ENCODE results near the gene ABHD15.

Gene ABHD15

GRCh38 chr17:29588562-29589411, 21.9 kb upstream of the ABHD15 start:
- no peak for DNase-seq (ENCODE audit: extremely low spot score)
- ChIA-PET CTCF (interaction anchor here (0.6 to 1.2 kb wide), 5 partner anchors 9 to 861 kb away, joined by 3 to 4 read pairs (median 3); partner anchors contain the start of gene ABHD15), POLR2A (interaction anchor here (1.4 to 2.3 kb wide), 3 partner anchors 19 to 34 kb away, joined by 7 to 8 read pairs (median 7); partner anchors contain the start of genes ABHD15, CORO6 and TP53I13)
- TF ChIP-seq NFRKB (IDR thresholded peaks at IDR 0.05) (no peak), SP1 (IDR thresholded peaks at IDR 0.05) (no peak), L3MBTL2 (conservative IDR thresholded peaks at IDR 0.05) (no peak), PKNOX1 (IDR thresholded peaks at IDR 0.05) (no peak)

- CTCF ChIA-PET: interaction anchor here (0.7 to 1.2 kb wide), 5 partner anchors 9 to 218 kb away, joined by 3 to 4 read pairs (median 3); partner anchors contain the start of gene ABHD15
- DNase-seq (ENCODE audit: extremely low spot score): no peak
- POLR2A ChIA-PET: interaction anchor here (1.4 to 2.3 kb wide), 3 partner anchors 18 to 35 kb away, joined by 7 to 8 read pairs (median 7); partner anchors contain the start of genes ABHD15, CORO6 and TP53I13
- TF ChIP-seq TARDBP (IDR thresholded peaks at IDR 0.05) (no peak), ZNF384 (IDR thresholded peaks at IDR 0.05) (no peak), HDGF (IDR thresholded peaks at IDR 0.05; ENCODE audit: borderline replicate concordance) (no peak), FOXK2 (IDR thresholded peaks at IDR 0.05) (no peak), LEF1 (IDR thresholded peaks at IDR 0.05; ENCODE audit: borderline replicate concordance) (no peak), FOXA1 (IDR thresholded peaks at IDR 0.05) (no peak), L3MBTL2 (conservative IDR thresholded peaks at IDR 0.05) (no peak), NFRKB (IDR thresholded peaks at IDR 0.05) (no peak)
Measured at GRCh38 chr17:29588017-29588561, 21.3 kb upstream of the ABHD15 start.

GRCh38 chr17:29587591-29587990, 20.8 kb upstream of the ABHD15 start:
- TF ChIP-seq CTBP1 (IDR thresholded peaks at IDR 0.05; ENCODE audit: borderline replicate concordance) (no peak), ARNT (IDR thresholded peaks at IDR 0.05) (no peak)
- DNase-seq (ENCODE audit: extremely low spot score): no peak
- ChIA-PET CTCF (interaction anchor here (0.7 to 1.0 kb wide), 4 partner anchors 23 to 434 kb away, joined by 3 read pairs; no protein-coding TSS in a partner anchor), POLR2A (interaction anchor here (1.4 to 2.3 kb wide), 3 partner anchors 18 to 35 kb away, joined by 7 to 8 read pairs (median 7); partner anchors contain the start of genes ABHD15, CORO6 and TP53I13)

GRCh38 chr17:29586676-29587469, 20.0 kb upstream of the ABHD15 start:
- CTCF ChIA-PET: interaction anchor here (0.7 to 1.0 kb wide), 2 partner anchors 22 to 434 kb away, joined by 3 read pairs; no protein-coding TSS in a partner anchor
- POLR2A ChIA-PET: interaction anchor here (0.6 to 2.3 kb wide), 5 partner anchors 17 to 293 kb away, joined by 3 to 8 read pairs (median 7); partner anchors contain the start of genes ABHD15, CORO6, NUFIP2 and TP53I13
- no peak for TF ChIP-seq ARNT (IDR thresholded peaks at IDR 0.05)
- TF ChIP-seq NFRKB (IDR thresholded peaks at IDR 0.05): no peak
- no peak for TF ChIP-seq CTBP1 (IDR thresholded peaks at IDR 0.05; ENCODE audit: borderline replicate concordance)
- no peak for TF ChIP-seq HDGF (IDR thresholded peaks at IDR 0.05; ENCODE audit: borderline replicate concordance)
- TF ChIP-seq ZNF384 (IDR thresholded peaks at IDR 0.05): no peak
- TF ChIP-seq ELF4 (IDR thresholded peaks at IDR 0.05): no peak
- no peak for TF ChIP-seq SUZ12 (IDR thresholded peaks at IDR 0.05)
- no peak for TF ChIP-seq PKNOX1 (IDR thresholded peaks at IDR 0.05)
- TF ChIP-seq FOXA1 (IDR thresholded peaks at IDR 0.05): no peak
- no peak for TF ChIP-seq FOXM1 (IDR thresholded peaks at IDR 0.05; ENCODE audit: borderline replicate concordance)
- TF ChIP-seq BHLHE40 (IDR thresholded peaks at IDR 0.05; ENCODE audit: borderline replicate concordance): no peak
- no peak for TF ChIP-seq FOXK2 (IDR thresholded peaks at IDR 0.05)
- TF ChIP-seq SP1 (IDR thresholded peaks at IDR 0.05): no peak
- DNase-seq (ENCODE audit: extremely low spot score): no peak

- DNase-seq (ENCODE audit: extremely low spot score): no peak
- TF ChIP-seq ELF4 (IDR thresholded peaks at IDR 0.05) (no peak), TARDBP (IDR thresholded peaks at IDR 0.05) (no peak), SUZ12 (IDR thresholded peaks at IDR 0.05) (no peak), FOXA1 (IDR thresholded peaks at IDR 0.05) (no peak), PKNOX1 (IDR thresholded peaks at IDR 0.05) (no peak), CTBP1 (IDR thresholded peaks at IDR 0.05; ENCODE audit: borderline replicate concordance) (no peak), LEF1 (IDR thresholded peaks at IDR 0.05; ENCODE audit: borderline replicate concordance) (no peak), FOXK2 (IDR thresholded peaks at IDR 0.05) (no peak), NFRKB (IDR thresholded peaks at IDR 0.05) (no peak), L3MBTL2 (conservative IDR thresholded peaks at IDR 0.05) (no peak), BHLHE40 (IDR thresholded peaks at IDR 0.05; ENCODE audit: borderline replicate concordance) (no peak), FOXM1 (IDR thresholded peaks at IDR 0.05; ENCODE audit: borderline replicate concordance) (no peak), ZNF384 (IDR thresholded peaks at IDR 0.05) (no peak)
- CTCF ChIA-PET: no interaction called here
- POLR2A ChIA-PET: interaction anchor here (1.4 kb wide), 1 partner anchor 291 kb away, joined by 4 read pairs; the partner anchor contains the start of gene NUFIP2
Measured at GRCh38 chr17:29585080-29585751, 18.4 kb upstream of the ABHD15 start.

All from HEK293T (cell line).